Thyroid gland (tissue), 4 donors: ENCODE measurements around the gene PGM2L1. TPM values are rescaled to one million over a fixed set of nuclear protein-coding genes. Genes with fewer than 3 reads are reported as not detected.

Source experiments
- DNase-seq, 2 donors: peaks; one replicate each; pipeline ENCODE4 v3.0.0-alpha.2; 2019
- H3K27ac ChIP-seq, 3 donors: fragments of 200-600 bp; sonication (generic); 1 replicate in 2 of 3; 2 replicates in 1 of 3; pipeline ENCODE4 v1.5.1; 2016 to 2019; ENCODE audit warnings: mild to moderate bottlenecking in 1 of 3, moderate library complexity in 1 of 3
- H3K27me3 ChIP-seq: fragments of 200-600 bp; sonication (generic); one replicate; pipeline ENCODE4 v1.5.1; 2019
- H3K36me3 ChIP-seq, 2 donors: fragments of 200-600 bp; sonication (generic); one replicate each; pipeline ENCODE4 v1.5.1; 2016 to 2019
- H3K4me1 ChIP-seq, 2 donors: fragments of 200-600 bp; sonication (generic); one replicate each; pipeline ENCODE4 v1.5.1; 2017 to 2019
- H3K4me3 ChIP-seq, 3 donors: fragments of 200-600 bp; sonication (generic); replicated peaks in 1 of 3; 1 replicate in 2 of 3; 2 replicates in 1 of 3; pipeline ENCODE4 v1.5.1; 2016; ENCODE audit warnings: mild to moderate bottlenecking in 1 of 3
- H3K9me3 ChIP-seq: fragments of 200-600 bp; sonication (generic); one replicate; pipeline ENCODE4 v1.5.1; 2017
- POLR2A ChIP-seq, 2 donors: fragments of 450-650 bp; IDR thresholded peaks; one replicate each; pipeline ENCODE4 v1.6.1; 2017; ENCODE audit warnings: antibody characterized with exemption in 2 of 2, mild to moderate bottlenecking in 2 of 2, moderate library complexity in 1 of 2
- WGBS, 2 donors: methylation state at CpG; one replicate each; pipeline ENCODE4 v1.1.5; 2017; 5-methylcytosine and 5-hydroxymethylcytosine counted together
- intact Hi-C: fragments of 100-400 bp; cut with DNase I; formaldehyde crosslinking; loops from one replicate; pipeline ENCODE4 v1.15.1; 2023
- microRNA counts, 2 donors: library from miRNA; unstranded; fragments of <30 nt; microRNA quantifications; one replicate each; lab custom pipeline; 2016 to 2017
- microRNA-seq: library from miRNA; unstranded; fragments of <30 nt; microRNA quantifications from one replicate; pipeline ENCODE4, GENCODE V29; 2016
- small RNA-seq: library from RNA; depleted of rRNA; stranded (forward); fragments of <200 nt; gene quantifications from one replicate; pipeline ENCODE3, GENCODE V24; 2016
- total RNA-seq, 4 donors: library from RNA; depleted of rRNA; stranded (reverse); fragments of >200 nt; gene quantifications; one replicate each; pipeline ENCODE4 v1.2.3, GENCODE V29; 2016
- TF ChIP-seq, protein P1 (sequence below), 6 experiments: fragments of 200-600 bp in 3 of 6; fragments of 450-650 bp in 3 of 6; sonication (generic) in 3 of 6; IDR thresholded peaks; one replicate each; pipeline ENCODE4 v1.5.1; 2016 to 2019; ENCODE audit warnings: antibody characterized with exemption in 6 of 6, mild to moderate bottlenecking in 2 of 6, inconsistent platforms in 1 of 6, moderate library complexity in 1 of 6

Gene PGM2L1
- total RNA-seq, 4 donors from 2014 or later = 5.0 to 11.4 (median 5.6) TPM

DNA sequence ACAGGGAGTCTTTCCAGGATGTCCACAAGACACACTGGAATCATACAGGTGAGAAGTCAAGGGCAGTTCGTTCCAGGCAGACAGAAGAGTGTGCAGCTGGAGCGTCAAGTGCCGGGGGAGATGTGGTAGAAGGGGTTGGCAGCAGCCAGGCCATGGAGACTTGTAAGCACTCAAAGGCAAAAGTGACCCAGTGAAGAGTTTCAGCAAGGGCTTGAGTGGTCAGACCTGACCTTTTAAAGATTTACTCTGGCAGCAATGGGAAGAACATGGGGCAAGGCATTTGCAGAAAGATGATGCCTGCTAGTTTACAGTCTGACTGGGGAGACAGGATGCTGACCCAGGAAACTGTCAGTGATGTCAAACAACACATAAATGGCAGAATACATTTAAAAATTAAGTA, 115.8 kb downstream of the PGM2L1 start:
- H3K27me3 ChIP-seq = no peaks in the 10 kb centered on the region
- H3K4me3 ChIP-seq = no peak overlapping the region
- H3K36me3 ChIP-seq = no peaks in the 10 kb centered on the region
- peak overlapping the region in 1 of 3 donors; percentile 8 for H3K27ac ChIP-seq
- TF ChIP-seq POLR2A (IDR thresholded peaks at IDR 0.05) = no peak
- TF ChIP-seq, protein P1, sequence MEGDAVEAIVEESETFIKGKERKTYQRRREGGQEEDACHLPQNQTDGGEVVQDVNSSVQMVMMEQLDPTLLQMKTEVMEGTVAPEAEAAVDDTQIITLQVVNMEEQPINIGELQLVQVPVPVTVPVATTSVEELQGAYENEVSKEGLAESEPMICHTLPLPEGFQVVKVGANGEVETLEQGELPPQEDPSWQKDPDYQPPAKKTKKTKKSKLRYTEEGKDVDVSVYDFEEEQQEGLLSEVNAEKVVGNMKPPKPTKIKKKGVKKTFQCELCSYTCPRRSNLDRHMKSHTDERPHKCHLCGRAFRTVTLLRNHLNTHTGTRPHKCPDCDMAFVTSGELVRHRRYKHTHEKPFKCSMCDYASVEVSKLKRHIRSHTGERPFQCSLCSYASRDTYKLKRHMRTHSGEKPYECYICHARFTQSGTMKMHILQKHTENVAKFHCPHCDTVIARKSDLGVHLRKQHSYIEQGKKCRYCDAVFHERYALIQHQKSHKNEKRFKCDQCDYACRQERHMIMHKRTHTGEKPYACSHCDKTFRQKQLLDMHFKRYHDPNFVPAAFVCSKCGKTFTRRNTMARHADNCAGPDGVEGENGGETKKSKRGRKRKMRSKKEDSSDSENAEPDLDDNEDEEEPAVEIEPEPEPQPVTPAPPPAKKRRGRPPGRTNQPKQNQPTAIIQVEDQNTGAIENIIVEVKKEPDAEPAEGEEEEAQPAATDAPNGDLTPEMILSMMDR (IDR thresholded peaks at IDR 0.05) = no peak
- H3K4me1 ChIP-seq = peaks cover 0 to 13% of the 10 kb centered on the region in 2 donors
- no peaks in the 10 kb centered on the region for H3K9me3 ChIP-seq
- intact Hi-C loops = no loop called here
- WGBS, 2 donors = 26 to 40% methylated on average over 3 of the region's 3 CpGs
- DNase-seq = peak; percentile 84 to 90

DNA sequence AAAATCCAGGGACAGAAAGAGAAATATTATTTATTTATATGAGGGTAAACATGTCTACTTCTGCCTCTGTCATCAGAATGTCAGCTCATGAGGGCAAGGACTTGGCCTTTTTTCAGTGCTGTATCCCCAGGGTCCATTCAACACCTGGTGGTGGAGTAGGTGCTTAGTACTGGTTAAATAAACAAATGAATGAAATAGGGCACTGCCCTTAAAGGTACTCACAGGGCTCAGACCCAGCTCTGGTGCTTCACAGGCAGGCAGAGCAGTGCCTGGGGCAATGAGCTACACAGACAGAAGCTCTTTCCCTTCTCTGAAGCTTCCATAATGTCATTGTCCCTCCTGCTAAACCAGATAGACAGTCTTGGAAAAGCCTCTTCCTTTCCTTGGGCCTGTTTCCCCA, 117.7 kb downstream of the PGM2L1 start:
- intact Hi-C loops = no loop called here
- Histone ChIP-seq H3K27me3 (no peaks in the 10 kb centered on the region), H3K4me1 (peaks cover 0 to 13% of the 10 kb centered on the region in 2 donors), H3K27ac (no peak overlapping the region), H3K36me3 (no peaks in the 10 kb centered on the region), H3K9me3 (no peaks in the 10 kb centered on the region), H3K4me3 (no peak overlapping the region)
- no peak for DNase-seq
- no peak for TF ChIP-seq POLR2A (IDR thresholded peaks at IDR 0.05)
- TF ChIP-seq, protein P1 (IDR thresholded peaks at IDR 0.05) = no peak

MicroRNAs encoded within 50 kb of the gene (microRNA counts, 767-probe panel; counts per million panel counts)
- microRNA hsa-miR-548al (lab: Ali Mortazavi, UCI) = 0 counts per million in 2 donors

Small RNAs within 50 kb of the gene (microRNA-seq; reads per million reads assigned to microRNA genes)
- 1.1 reads per million for gene MIR548AL

Small RNAs within 50 kb of the gene (small RNA-seq; reads per million reads assigned to genes)
- gene MIR548AL = 0.75 reads per million

Other genes starting within 250 kb of the PGM2L1 start
- gene C2CD3, start 227.4 kb downstream of the PGM2L1 start, total RNA-seq = 10 to 100 TPM; 37.8 to 85.8 (median 40.7) TPM
- gene PPME1, start 227.1 kb downstream of the PGM2L1 start, total RNA-seq = 10 to 100 TPM; 32.3 to 55.3 (median 38.8) TPM
- 1 to 10 TPM; 1.6 to 4.3 (median 2.7) TPM for gene P4HA3, start 86.8 kb downstream of the PGM2L1 start, total RNA-seq
- gene KCNE3, start 69.1 kb upstream of the PGM2L1 start, total RNA-seq = 1 to 10 TPM; 3.9 to 7.9 (median 5.7) TPM
- gene LIPT2, start 95.3 kb upstream of the PGM2L1 start, total RNA-seq = 10 to 100 TPM; 13.8 to 25.8 (median 16.3) TPM
- gene POLD3, start 194.1 kb upstream of the PGM2L1 start, total RNA-seq = 10 to 100 TPM; 13.0 to 14.8 (median 14.3) TPM